H9 (cell line): ENCODE measurements around the gene SUPT6H. TPM values are rescaled to one million over a fixed set of nuclear protein-coding genes. Genes with fewer than 3 reads are reported as not detected.
A peak's percentile ranks its signal among the peaks of the same experiment; 100 is the strongest.
"Not testable (repeated sequence)": the region's sequence is repeated elsewhere in the genome, so short reads cannot be mapped to it uniquely, and the experiment has no call there.

ENCODE experiments used
- DNase-seq: peaks from one replicate; pipeline ENCODE4 v3.0.0-alpha.2; 2017
- H2AFZ ChIP-seq: one replicate; pipeline ENCODE4 v1.6.1; 2013; ENCODE audit warnings: mild to moderate bottlenecking, low read length, control low read depth, moderate library complexity
- H2AK5ac ChIP-seq: 2 replicates; pipeline ENCODE4 v1.6.1; 2013; ENCODE audit warnings: low read length, control low read depth, mixed read lengths; ENCODE audit not compliant: insufficient read length
- H2BK120ac ChIP-seq: one replicate; pipeline ENCODE4 v1.6.1; 2013; ENCODE audit warnings: low read depth, mild to moderate bottlenecking, low read length, control low read depth, inconsistent platforms; ENCODE audit not compliant: poor library complexity, severe bottlenecking
- H2BK12ac ChIP-seq: 2 replicates; pipeline ENCODE4 v1.6.1; 2013; ENCODE audit warnings: low read length, control low read depth, mixed read lengths, low read depth; ENCODE audit not compliant: insufficient read length
- H2BK15ac ChIP-seq: 2 replicates; pipeline ENCODE4 v1.6.1; 2013; ENCODE audit warnings: low read depth, low read length, control low read depth
- H2BK20ac ChIP-seq: one replicate; pipeline ENCODE4 v1.6.1; 2013; ENCODE audit warnings: low read depth, mild to moderate bottlenecking, low read length, control low read depth, inconsistent platforms; ENCODE audit not compliant: poor library complexity, severe bottlenecking
- H2BK5ac ChIP-seq: 2 replicates; pipeline ENCODE4 v1.6.1; 2013; ENCODE audit warnings: low read length, control low read depth, mixed read lengths; ENCODE audit not compliant: insufficient read length
- H3K14ac ChIP-seq: 2 replicates; pipeline ENCODE4 v1.6.1; 2013; ENCODE audit warnings: low read length, control low read depth; ENCODE audit not compliant: insufficient read depth
- H3K18ac ChIP-seq: 2 replicates; pipeline ENCODE4 v1.6.1; 2013; ENCODE audit warnings: low read depth, mild to moderate bottlenecking, mixed read lengths, low read length, control low read depth; ENCODE audit not compliant: insufficient read length
- H3K23ac ChIP-seq: 2 replicates; pipeline ENCODE4 v1.6.1; 2013; ENCODE audit warnings: low read length, control low read depth, mixed read lengths, low read depth; ENCODE audit not compliant: insufficient read length
- H3K23me2 ChIP-seq: 2 replicates; pipeline ENCODE4 v1.6.1; 2013; ENCODE audit warnings: low read depth, mild to moderate bottlenecking, mixed read lengths, low read length, control low read depth; ENCODE audit not compliant: insufficient read length, poor library complexity, severe bottlenecking
- H3K27ac ChIP-seq: 2 replicates; pipeline ENCODE4 v1.5.1; 2013; ENCODE audit warnings: low read length, control low read depth, mixed read lengths, low read depth; ENCODE audit not compliant: insufficient read length
- H3K27me3 ChIP-seq: 2 replicates; pipeline ENCODE4 v1.6.1; 2013; ENCODE audit warnings: low read length, control low read depth, inconsistent platforms; ENCODE audit not compliant: insufficient read depth
- H3K4ac ChIP-seq: 2 replicates; pipeline ENCODE4 v1.6.1; 2013; ENCODE audit warnings: low read depth, mild to moderate bottlenecking, control low read depth, inconsistent platforms, low read length, moderate library complexity
- H3K4me1 ChIP-seq: 2 replicates; pipeline ENCODE4 v1.6.1; 2013; ENCODE audit warnings: low read length, control low read depth, inconsistent platforms; ENCODE audit not compliant: insufficient read depth
- H3K4me2 ChIP-seq: 2 replicates; pipeline ENCODE4 v1.6.1; 2013; ENCODE audit warnings: low read length, control low read depth, mixed read lengths; ENCODE audit not compliant: insufficient read length, insufficient read depth
- H3K56ac ChIP-seq: 2 replicates; pipeline ENCODE4 v1.6.1; 2013; ENCODE audit warnings: low read depth, mild to moderate bottlenecking, mixed read lengths, low read length, control low read depth; ENCODE audit not compliant: insufficient read length
- H3K79me1 ChIP-seq: 2 replicates; pipeline ENCODE4 v1.6.1; 2013; ENCODE audit warnings: low read depth, mild to moderate bottlenecking, moderate library complexity, low read length, control low read depth, inconsistent platforms; ENCODE audit not compliant: insufficient read depth, poor library complexity, severe bottlenecking
- H3K79me2 ChIP-seq: 2 replicates; pipeline ENCODE4 v1.6.1; 2013; ENCODE audit warnings: low read length, control low read depth, inconsistent platforms; ENCODE audit not compliant: insufficient read depth
- H3K9ac ChIP-seq: 2 replicates; pipeline ENCODE4 v1.6.1; 2013; ENCODE audit warnings: low read length, control low read depth, mixed read lengths; ENCODE audit not compliant: insufficient read length; ENCODE audit errors: extremely low read depth
- H3K9me3 ChIP-seq: one replicate; pipeline ENCODE4 v1.6.1; 2013; ENCODE audit warnings: low read depth, low read length, inconsistent platforms; ENCODE audit not compliant: control insufficient read depth
- H3T11ph ChIP-seq: one replicate; pipeline ENCODE4 v1.6.1; 2013; ENCODE audit warnings: mild to moderate bottlenecking, low read length, control low read depth, inconsistent platforms
- H4K20me1 ChIP-seq: one replicate; pipeline ENCODE4 v1.6.1; 2013; ENCODE audit not compliant: control insufficient read depth, insufficient read length, insufficient read depth
- H4K5ac ChIP-seq: 2 replicates; pipeline ENCODE4 v1.6.1; 2013; ENCODE audit warnings: low read depth, mild to moderate bottlenecking, mixed read lengths, low read length, control low read depth; ENCODE audit not compliant: insufficient read length
- H4K8ac ChIP-seq: replicated peaks from 2 replicates; pipeline ENCODE4 v1.6.1; 2013; ENCODE audit warnings: low read length, control low read depth, mixed read lengths, low read depth; ENCODE audit not compliant: insufficient read length
- H4K91ac ChIP-seq: 2 replicates; pipeline ENCODE4 v1.6.1; 2013; ENCODE audit warnings: low read depth, mild to moderate bottlenecking, moderate library complexity, mixed read lengths, low read length, control low read depth; ENCODE audit not compliant: insufficient read length
- H3K27ac Mint-ChIP-seq, 3 experiments: 2 replicates in 2 of 3; 3 replicates in 1 of 3; pipeline ENCODE4 v1.8.0; 2020 to 2021; ENCODE audit warnings: mixed read lengths in 3 of 3, mild to moderate bottlenecking in 1 of 3, moderate library complexity in 1 of 3
- H3K27me3 Mint-ChIP-seq: 2 replicates; pipeline ENCODE4 v1.8.0; 2021; ENCODE audit warnings: low read depth, mild to moderate bottlenecking, moderate library complexity, mixed read lengths
- H3K36me3 Mint-ChIP-seq, 3 experiments: 2 replicates in 2 of 3; 3 replicates in 1 of 3; pipeline ENCODE4 v1.8.0; 2020 to 2021; ENCODE audit warnings: low read depth in 3 of 3, mixed read lengths in 3 of 3; ENCODE audit not compliant: insufficient read depth in 1 of 3
- H3K4me1 Mint-ChIP-seq, 2 experiments: 2 replicates each; pipeline ENCODE4 v1.8.0; 2020; ENCODE audit warnings: mixed read lengths in 2 of 2
- H3K4me3 Mint-ChIP-seq, 2 experiments: 2 replicates in 1 of 2; 3 replicates in 1 of 2; pipeline ENCODE4 v1.8.0; 2020 to 2021; ENCODE audit warnings: mild to moderate bottlenecking in 2 of 2, mixed read lengths in 2 of 2, moderate library complexity in 1 of 2
- H3K9me3 Mint-ChIP-seq, 2 experiments: 2 replicates in 1 of 2; 3 replicates in 1 of 2; pipeline ENCODE4 v1.8.0; 2020; ENCODE audit warnings: mild to moderate bottlenecking in 2 of 2, mixed read lengths in 2 of 2, moderate library complexity in 1 of 2
- CTCF ChIP-seq: fragments of 200-600 bp; sonication (generic); conservative IDR thresholded peaks from 3 replicates; pipeline ENCODE4 v1.8.0; 2021; ENCODE audit warnings: antibody characterized with exemption, mild to moderate bottlenecking
- WGBS: extraction: QIAGEN DNeasy Blood & Tissue Kit; methylation state at CpG from one replicate; pipeline ENCODE4 v1.1.7; 2013; ENCODE audit warnings: missing lambda C conversion rate, low lambda C conversion rate, mixed read lengths; ENCODE audit not compliant: insufficient read length; ENCODE audit errors: extremely low coverage; 5-methylcytosine and 5-hydroxymethylcytosine counted together
- total RNA-seq: library from RNA; stranded (reverse); gene quantifications from 2 replicates; pipeline ENCODE4 v1.2.1, GENCODE V29; 2021

SUPT6H gene
- total RNA-seq, 1 experiment from 2014 or later, result 85.8 TPM

DNA sequence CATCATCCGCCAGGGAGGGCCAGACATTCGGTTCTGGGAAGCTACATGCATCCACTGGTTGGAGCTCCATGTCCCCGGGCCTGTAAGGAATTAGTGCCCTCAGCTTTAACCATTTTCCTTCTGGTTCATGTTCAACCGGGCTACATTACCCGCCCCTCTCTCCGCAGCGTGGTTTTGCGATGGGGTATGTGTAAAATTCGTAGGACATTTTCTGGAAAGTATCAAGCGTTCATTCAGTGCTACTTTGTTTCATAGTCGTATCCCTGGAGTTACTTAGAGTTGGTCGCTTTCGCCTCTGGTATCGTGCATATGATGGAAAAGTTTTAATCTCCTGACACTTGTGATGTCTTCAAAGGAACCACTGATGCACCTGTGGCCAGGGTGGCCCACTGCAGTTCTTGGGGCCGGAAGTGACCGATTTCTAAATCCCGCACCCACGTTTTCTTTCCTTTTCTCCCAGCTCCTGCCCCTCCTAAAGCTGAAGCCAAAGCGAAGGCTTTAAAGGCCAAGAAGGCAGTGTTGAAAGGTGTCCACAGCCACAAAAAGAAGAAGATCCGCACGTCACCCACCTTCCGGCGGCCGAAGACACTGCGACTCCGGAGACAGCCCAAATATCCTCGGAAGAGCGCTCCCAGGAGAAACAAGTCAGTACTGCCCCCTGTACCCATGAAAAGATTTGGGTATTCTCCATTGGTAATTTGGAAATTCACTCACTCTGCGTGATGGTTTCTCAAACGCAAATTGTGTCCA lies 58.4 kb downstream of the SUPT6H start:
- Histone ChIP-seq H3K14ac (peak overlapping the region; percentile 96), H3T11ph (no peak overlapping the region), H3K23ac (no peak overlapping the region), H2BK12ac (no peak overlapping the region), H3K18ac (peak overlapping the region; percentile 89), H3K79me2 (peaks cover 24% of the 10 kb centered on the region; the same call in 1 of the 2 replicates), H3K27ac (peak overlapping the region; percentile 21), H4K5ac (no peak overlapping the region), H3K79me1 (peaks cover 6% of the 10 kb centered on the region), H4K20me1 (no peaks in the 10 kb centered on the region), H3K9ac (peak overlapping the region; percentile 96), H4K91ac (no peak overlapping the region), H2BK15ac (no peak overlapping the region), H2AFZ (no peak overlapping the region), H2BK20ac (no peak overlapping the region), H2AK5ac (no peak overlapping the region), H3K27me3 (no peaks in the 10 kb centered on the region), H3K9me3 (no peaks in the 10 kb centered on the region), H3K56ac (no peak overlapping the region), H4K8ac (no peak overlapping the region), H2BK5ac (peak overlapping the region; percentile 4), H3K23me2 (peaks cover 33% of the 10 kb centered on the region), H3K4me1 (0 out of 2 replicates have a peak, but pooled peaks cover 10% of the 10 kb centered on the region), H3K4ac (no peak overlapping the region), H3K4me2 (peak overlapping the region; percentile 90), H2BK120ac (no peak overlapping the region)
- peaks cover 50 to 65% (median 55%) of the 10 kb centered on the region in 3 experiments for H3K36me3 Mint-ChIP-seq
- H3K27ac Mint-ChIP-seq, result peak overlapping the region; percentile 99 to 100 (median 100)
- H3K27me3 Mint-ChIP-seq, result no peaks in the 10 kb centered on the region
- DNase-seq, result no peak
- peak overlapping the region; percentile 99 for H3K4me3 Mint-ChIP-seq
- WGBS, result no CpG with 5 or more reads among the region's 30 CpGs
- H3K4me1 Mint-ChIP-seq, result peaks cover 48 to 74% of the 10 kb centered on the region in 2 experiments
- no peaks in the 10 kb centered on the region; a peak in 2 of 5 replicates for H3K9me3 Mint-ChIP-seq
- TF ChIP-seq CTCF, result peak; percentile 43

- peaks cover 45 to 60% (median 50%) of the 10 kb centered on the region in 3 experiments for H3K36me3 Mint-ChIP-seq
- DNase-seq, H2AFZ ChIP-seq, H3T11ph ChIP-seq, H3K27me3 ChIP-seq, H2BK5ac ChIP-seq, H2AK5ac ChIP-seq, H3K4me1 ChIP-seq, H2BK12ac ChIP-seq, H3K18ac ChIP-seq, H3K27ac ChIP-seq, H3K23ac ChIP-seq, H4K91ac ChIP-seq, H2BK20ac ChIP-seq, H3K27me3 Mint-ChIP-seq, H4K5ac ChIP-seq, H3K4ac ChIP-seq, H3K9me3 ChIP-seq, H3K9me3 Mint-ChIP-seq, H2BK120ac ChIP-seq, H4K8ac ChIP-seq, H2BK15ac ChIP-seq, H3K56ac ChIP-seq, H3K79me1 ChIP-seq, H4K20me1 ChIP-seq, H3K14ac ChIP-seq: not testable (repeated sequence)
- H3K4me1 Mint-ChIP-seq, result peaks cover 45 to 69% of the 10 kb centered on the region in 2 experiments
- peaks cover 36% of the 10 kb centered on the region for H3K23me2 ChIP-seq
- H3K9ac ChIP-seq, result peak overlapping the region; percentile 84
- peak overlapping the region; percentile 90 for H3K4me2 ChIP-seq
- no CpG with 5 or more reads among the region's 19 CpGs for WGBS
- H3K27ac Mint-ChIP-seq, result peak overlapping the region; percentile 99 to 100 (median 100); a peak in 5 of 7 replicates
- peaks cover 24% of the 10 kb centered on the region; the same call in 1 of the 2 replicates for H3K79me2 ChIP-seq
- peak overlapping the region; percentile 99 for H3K4me3 Mint-ChIP-seq
Observed at GRCh38 chr17:28720997-28721329, 59.0 kb downstream of the SUPT6H start.
